Stimulated activated CD4-positive, alpha-beta T cell treated with anti-CD3 and anti-CD28 coated beads, Interleukin-2, amount 100 ng/mL, for 24 hours (primary cell): ENCODE results near the gene NASP.

Experiments
- DNase-seq, 2 donors: peaks; one replicate each; pipeline ENCODE4 v3.0.0-alpha.2; 2020

Gene NASP, protein sequence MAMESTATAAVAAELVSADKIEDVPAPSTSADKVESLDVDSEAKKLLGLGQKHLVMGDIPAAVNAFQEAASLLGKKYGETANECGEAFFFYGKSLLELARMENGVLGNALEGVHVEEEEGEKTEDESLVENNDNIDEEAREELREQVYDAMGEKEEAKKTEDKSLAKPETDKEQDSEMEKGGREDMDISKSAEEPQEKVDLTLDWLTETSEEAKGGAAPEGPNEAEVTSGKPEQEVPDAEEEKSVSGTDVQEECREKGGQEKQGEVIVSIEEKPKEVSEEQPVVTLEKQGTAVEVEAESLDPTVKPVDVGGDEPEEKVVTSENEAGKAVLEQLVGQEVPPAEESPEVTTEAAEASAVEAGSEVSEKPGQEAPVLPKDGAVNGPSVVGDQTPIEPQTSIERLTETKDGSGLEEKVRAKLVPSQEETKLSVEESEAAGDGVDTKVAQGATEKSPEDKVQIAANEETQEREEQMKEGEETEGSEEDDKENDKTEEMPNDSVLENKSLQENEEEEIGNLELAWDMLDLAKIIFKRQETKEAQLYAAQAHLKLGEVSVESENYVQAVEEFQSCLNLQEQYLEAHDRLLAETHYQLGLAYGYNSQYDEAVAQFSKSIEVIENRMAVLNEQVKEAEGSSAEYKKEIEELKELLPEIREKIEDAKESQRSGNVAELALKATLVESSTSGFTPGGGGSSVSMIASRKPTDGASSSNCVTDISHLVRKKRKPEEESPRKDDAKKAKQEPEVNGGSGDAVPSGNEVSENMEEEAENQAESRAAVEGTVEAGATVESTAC

GRCh38 chr1:45583666-45584350, at the start of gene NASP:
Gene NASP (plus strand): TSS chr1:45584041. CDS start chr1:45584147, 106 bp downstream.
- DNase-seq, result peak; percentile 95 to 96

DNA sequence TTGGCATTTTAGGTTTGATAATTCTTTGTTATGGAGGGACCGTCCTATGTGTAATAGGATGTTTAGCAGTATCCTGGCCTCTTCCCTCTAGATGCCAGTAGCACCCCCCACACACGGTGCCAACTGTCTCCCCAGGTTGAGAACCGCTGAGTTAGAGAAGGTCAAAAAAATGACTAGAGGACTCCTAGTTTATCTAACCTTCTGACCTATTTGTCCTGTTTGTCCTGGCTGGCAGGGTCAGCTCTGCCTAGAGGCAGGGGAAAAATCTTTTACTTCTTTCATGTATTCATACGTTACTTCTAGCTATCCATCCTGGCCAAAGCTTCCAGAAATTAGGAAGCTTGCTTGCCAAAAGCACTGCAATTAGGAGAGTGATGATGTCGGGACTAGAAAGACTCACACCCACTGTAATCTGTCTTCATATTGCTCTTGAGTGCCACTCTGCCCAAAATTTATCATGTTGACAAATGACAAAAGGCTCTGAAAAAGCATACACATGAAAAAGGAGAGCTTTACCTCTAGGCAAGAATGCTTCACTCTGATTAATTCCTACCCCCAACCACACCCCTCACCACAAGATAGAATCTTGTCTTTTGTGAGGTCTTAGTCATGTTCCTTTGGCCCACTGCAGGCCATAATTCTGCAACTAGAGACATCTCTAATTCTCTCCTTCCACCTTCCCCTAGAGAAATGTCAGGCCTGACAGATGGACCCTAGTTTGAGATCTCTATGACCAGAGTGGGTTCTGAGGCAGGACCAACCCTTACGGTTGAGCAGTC, 47.7 kb upstream of the NASP start:
- no peak for DNase-seq

- no peak for DNase-seq
These were observed 47.0 kb upstream of the NASP start for GRCh38 chr1:45536886-45537285.

GRCh38 chr1:45541193-45541592, 42.6 kb upstream of the NASP start:
- DNase-seq, result no peak

DNA sequence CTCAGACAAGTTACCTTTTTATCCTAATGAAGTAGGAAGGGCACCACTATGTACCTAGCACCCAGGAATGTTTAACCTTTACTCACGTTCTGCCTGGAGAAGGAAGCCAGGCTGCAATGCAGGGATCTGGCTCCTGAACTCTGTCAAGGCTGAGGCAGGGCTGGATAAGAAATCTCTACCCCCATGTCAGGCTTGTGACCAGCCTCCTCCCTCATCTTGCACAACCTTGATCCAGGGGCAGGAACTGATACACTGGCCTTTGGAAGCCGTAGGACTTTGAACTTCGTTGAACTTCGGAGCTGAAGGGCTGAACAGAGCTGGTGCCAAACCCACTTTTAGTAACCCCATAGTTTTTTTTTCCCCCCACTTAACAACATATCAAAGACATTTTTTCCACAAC, 41.2 kb upstream of the NASP start:
- DNase-seq, result no peak

- DNase-seq, result peak; percentile 72 to 73
These were observed 40.0 kb upstream of the NASP start for GRCh38 chr1:45543581-45544417.

GRCh38 chr1:45544530-45544929, 39.3 kb upstream of the NASP start:
- no peak for DNase-seq

GRCh38 chr1:45545019-45545493, 38.8 kb upstream of the NASP start:
- peak in 1 of 2 donors; percentile 29 for DNase-seq

- no peak for DNase-seq
These were observed 38.1 kb upstream of the NASP start for GRCh38 chr1:45545553-45546310.

- peak; percentile 89 to 92 for DNase-seq
These were observed 33.2 kb upstream of the NASP start, which contains the start of gene AKR1A1 for GRCh38 chr1:45550401-45551351. Gene AKR1A1 (plus strand): TSS chr1:45550826. CDS start chr1:45561795, 10,969 bp downstream.

DNA sequence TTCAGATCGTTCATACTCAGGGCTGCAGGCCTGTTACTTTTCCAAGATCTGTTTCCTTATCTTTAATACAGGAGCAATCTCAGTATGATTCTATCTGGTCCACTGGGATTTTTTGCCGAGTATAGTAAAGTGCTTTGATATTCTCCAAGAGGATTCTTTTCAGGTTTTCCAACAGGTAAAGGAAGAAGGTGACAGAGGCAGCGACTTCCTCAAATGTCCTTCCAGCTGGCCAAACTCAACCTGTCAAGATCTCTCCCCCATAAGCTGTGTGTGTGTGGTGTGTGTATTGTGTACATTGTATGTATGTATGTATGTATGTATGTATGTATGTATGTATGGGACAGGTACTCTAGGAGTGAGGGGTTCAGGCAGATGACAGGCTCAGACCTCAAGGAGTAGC, 32.2 kb upstream of the NASP start:
- no peak for DNase-seq

DNA sequence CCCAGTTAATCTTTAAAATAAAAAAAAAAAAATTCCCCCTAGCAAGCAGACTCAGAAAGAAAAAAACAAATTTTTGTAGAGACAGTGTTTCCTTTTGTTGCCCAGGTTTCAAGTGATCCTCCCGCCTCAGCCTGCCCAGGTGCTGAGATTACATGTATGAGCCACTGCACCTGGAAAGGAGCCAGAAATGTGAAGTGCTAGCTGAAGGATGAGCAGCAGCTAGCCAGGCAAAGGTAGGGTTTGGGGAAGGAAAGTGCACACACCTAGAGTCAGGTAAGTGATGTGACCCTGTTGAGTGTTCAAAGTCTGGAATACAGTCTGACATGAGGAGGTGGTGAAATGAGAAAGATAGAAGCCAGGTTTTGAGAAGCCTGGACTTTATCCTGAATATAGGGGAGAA, 31.5 kb upstream of the NASP start:
- no peak for DNase-seq

- DNase-seq, result no peak
These were observed 29.6 kb upstream of the NASP start for GRCh38 chr1:45554198-45554597.

DNA sequence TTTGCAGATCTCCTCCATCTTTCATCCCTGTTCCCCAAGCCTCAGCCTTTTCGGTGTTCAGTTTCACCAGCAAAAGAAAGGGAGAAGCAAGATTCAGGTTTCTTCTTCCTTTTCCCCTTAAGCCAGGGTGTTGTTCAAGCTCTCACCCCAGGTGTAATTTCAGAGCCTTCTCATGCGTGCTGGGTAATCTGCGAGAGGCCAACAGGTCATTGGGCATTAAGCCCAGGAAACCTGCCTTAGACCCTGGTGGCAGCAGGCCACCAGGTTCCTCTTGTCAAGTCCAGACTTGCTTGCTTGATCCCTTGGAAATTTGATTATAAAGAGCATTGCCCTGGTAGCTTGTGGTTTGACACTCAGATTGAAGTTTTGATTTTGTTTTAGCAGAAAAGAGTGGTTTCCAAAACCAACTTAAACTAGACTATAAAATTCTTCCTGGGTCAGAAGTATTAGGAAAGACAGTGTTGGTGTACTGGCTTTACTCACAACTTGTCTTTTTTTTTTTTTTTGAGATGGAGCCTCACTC, 26.4 kb upstream of the NASP start:
- DNase-seq, result no peak

DNA sequence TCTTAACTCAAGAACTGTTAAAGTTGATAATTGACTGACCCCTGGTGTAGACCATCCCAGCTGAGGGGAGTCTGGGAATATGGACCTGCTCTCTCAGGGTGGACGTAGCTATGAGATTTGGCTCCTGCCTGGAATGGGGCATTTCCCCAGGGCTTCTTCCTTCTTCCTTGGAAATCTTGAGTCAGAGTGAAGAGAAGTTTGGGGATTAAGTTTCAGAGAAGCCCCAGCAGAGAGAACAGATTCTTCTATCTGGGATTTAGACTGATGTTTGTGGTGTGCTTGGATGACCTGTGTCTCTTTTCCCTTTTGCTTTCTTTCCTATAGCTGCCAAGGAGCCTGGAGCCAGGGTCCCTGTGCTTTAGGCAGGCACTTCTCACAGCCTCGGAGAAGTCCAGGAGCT, 20.0 kb upstream of the NASP start:
- no peak for DNase-seq

- no peak for DNase-seq
These were observed 17.1 kb upstream of the NASP start for GRCh38 chr1:45566722-45567121.

DNA sequence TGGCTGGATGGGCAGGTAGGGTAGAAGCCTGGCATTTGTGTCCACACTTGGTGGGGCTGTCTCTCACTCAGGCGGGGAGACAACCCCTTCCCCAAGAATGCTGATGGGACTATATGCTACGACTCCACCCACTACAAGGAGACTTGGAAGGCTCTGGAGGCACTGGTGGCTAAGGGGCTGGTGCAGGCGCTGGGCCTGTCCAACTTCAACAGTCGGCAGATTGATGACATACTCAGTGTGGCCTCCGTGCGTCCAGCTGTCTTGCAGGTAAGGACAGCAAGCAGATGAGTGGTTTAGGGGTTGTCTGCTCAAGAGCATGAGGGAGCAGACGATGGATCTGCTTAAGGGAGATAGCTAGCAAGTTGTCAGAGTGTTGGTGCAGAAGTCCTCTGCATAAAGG, 15.9 kb upstream of the NASP start:
- no peak for DNase-seq

DNA sequence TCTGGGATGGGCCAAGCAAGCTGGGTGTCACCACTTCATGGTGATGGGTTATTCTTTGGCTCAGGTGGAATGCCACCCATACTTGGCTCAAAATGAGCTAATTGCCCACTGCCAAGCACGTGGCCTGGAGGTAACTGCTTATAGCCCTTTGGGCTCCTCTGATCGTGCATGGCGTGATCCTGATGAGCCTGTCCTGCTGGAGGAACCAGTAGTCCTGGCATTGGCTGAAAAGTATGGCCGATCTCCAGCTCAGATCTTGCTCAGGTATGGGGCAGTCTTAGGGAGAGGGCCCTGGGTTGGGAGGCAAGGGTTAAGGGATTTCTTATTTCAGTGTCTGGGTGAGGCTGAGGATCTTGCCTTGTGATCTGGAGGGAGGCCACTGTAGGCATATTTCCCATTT, 15.4 kb upstream of the NASP start:
- DNase-seq, result no peak

GRCh38 chr1:45569571-45569961, 14.3 kb upstream of the NASP start:
- DNase-seq, result no peak
